Left renal pelvis (tissue), 4 donors: ENCODE measurements around the gene FTCD. TPM values are rescaled to one million over a fixed set of nuclear protein-coding genes. Genes with fewer than 3 reads are reported as not detected.

Experiments used
- DNase-seq, 4 donors: peaks; one replicate each; pipeline ENCODE4 v3.0.0-alpha.2; 2013; ENCODE audit warnings: low read depth in 4 of 4, low spot score in 3 of 4
- polyA plus RNA-seq, 4 donors: library from polyadenylated mRNA; unstranded; fragments of 120-200 nt; gene quantifications; one replicate each; pipeline ENCODE4 v1.2.1, GENCODE V29; 2013; ENCODE audit not compliant: insufficient read length in 4 of 4

Gene FTCD
- polyA plus RNA-seq, 4 donors, result 2.9 to 46.9 (median 21.8) TPM

- DNase-seq, result no peak
These were observed 30.2 kb downstream of the FTCD start for GRCh38 chr21:46124926-46125845.

DNA sequence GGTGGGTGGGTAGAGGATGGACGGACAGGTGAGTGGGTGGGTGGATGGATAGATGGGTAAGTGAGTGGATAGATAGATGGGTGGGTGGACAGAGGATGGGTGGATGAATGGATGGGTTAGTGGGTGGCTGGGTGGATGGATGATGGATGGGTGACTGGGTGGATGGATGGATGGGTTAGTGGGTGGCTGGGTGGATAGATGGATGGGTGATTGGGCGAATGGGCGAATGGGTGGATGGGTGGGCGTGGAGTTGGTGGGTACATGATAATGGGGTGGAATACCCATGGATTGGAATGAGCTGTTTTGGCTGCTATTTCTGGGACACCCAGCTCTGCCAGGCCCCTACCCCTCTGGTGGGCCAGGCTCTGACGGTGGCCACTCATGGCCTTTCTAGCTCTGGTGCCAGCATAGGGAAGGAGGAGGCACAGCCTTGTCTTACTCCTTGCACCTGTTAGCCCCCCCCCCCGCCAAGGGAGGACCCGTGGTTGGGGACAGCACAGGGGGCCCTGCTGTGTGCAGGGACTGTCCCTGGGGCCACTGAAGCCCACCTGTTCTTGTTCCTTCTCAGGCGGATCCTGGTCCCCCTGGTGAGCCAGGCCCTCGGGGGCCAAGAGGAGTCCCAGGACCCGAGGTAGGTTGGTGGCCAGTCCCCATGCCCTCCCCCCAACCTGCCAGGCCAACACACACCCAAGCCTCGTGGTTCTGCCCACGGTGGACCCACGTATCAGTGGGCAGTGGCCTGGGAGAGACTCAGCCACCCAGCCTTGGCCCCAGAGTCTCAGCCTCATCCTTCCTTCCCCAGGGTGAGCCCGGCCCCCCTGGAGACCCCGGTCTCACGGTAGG lies 31.1 kb downstream of the FTCD start:
- DNase-seq, result no peak

DNA sequence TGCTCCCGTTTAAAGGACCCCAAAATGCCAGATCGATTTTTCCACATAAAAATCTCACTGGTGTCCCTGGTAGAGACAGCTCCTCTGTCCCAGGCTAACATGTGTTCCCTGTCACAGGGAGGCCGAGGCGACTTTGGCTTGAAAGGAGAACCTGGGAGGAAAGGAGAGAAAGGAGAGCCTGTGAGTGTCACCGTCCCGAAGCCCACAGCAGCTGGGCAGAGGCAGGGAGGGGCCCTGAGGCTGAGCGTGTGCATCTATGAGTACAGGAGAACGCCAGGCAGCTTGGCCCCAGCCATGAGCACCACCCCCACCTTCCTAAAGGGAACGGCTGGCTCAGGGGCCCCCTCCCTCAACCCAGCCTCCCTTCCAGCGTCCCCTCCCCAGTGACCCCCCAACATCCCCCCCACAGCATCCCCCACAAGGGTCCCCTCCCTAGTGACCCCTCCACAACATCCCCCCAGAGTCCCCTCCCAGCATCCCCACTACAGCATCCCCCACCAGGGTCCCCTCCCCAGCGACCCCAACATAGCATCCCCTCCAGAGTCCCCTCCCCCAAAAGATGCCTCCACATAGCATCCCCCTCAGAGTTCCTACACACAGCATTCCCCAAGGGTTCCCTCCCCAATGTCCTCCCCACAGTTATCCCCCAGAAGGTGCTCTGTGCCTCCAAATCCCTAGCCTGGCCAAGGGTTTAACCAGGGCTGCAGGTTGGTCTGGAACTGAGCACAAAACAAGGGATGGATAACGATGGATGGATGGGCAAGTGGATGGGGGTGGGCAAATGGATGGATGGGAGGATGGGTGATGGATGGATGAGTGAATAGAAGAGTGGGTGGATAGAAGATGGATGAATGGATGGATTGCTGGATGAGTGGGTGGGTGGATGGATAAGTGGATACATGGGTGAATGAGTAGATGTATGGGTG lies 32.4 kb downstream of the FTCD start:
- DNase-seq, result no peak

DNA sequence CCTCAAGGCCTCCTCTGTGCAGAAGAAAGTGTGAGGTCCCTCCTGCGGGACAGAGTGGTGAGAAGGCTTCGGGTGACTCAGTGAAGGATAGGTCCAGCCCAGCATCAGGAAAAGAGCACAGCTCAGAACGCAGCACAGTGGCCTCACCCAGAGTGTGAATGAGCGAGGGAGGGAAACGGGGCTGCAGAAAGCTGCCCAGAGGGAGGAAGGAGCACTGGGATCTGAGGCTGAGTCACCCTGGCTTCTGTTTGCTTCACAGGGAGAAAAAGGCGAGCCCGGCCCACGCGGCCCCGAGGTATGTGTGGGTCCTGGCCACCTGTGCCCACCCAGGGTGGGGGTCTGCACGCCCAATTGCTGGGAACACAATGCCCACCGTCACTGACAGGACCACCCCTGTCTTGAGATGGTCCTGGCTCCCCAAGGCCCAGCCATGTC lies 33.1 kb downstream of the FTCD start:
- no peak for DNase-seq

DNA sequence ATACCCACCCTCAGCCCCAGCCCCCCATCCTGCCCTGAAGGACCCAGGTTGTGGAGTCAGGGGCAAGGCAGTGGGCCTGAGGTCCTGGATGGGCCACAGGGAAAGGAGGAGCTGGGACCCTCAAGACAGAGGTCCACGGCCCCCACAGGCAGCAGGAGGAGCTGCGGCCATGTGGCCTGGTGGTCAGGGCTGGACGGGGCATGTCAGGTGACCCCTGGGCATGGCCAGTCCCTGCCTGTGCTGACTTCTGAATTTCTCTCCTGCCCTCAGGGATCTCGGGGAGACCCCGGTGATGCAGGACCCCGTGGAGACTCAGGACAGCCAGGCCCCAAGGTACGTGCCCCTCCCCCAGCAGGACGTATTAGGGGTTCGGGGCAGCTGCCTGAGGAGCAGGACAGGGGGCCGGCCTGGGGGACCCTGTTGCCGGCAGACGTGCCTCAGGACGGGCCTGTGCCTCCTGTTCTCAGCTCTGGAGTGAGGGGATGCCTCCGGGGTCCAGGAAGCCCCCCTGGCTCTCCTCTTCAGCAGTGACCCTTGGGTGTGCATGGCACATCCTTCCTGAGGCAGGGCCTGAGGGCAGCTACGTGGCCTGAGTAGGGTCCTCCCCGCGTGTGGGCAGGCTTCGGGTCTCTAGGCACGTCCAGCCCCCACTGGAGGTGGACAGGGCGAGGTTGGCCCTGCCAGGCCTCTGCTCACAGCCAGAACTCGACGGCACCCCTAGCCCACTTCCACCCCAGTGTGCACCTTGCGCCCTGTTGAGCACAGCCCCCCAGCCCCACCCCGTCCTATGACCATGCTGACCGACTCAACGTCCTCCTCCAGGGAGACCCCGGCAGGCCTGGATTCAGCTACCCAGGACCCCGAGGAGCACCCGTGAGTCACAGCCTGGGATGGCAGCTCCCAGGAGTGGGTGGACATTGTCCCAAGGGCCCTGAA lies 33.8 kb downstream of the FTCD start:
- no peak for DNase-seq

DNA sequence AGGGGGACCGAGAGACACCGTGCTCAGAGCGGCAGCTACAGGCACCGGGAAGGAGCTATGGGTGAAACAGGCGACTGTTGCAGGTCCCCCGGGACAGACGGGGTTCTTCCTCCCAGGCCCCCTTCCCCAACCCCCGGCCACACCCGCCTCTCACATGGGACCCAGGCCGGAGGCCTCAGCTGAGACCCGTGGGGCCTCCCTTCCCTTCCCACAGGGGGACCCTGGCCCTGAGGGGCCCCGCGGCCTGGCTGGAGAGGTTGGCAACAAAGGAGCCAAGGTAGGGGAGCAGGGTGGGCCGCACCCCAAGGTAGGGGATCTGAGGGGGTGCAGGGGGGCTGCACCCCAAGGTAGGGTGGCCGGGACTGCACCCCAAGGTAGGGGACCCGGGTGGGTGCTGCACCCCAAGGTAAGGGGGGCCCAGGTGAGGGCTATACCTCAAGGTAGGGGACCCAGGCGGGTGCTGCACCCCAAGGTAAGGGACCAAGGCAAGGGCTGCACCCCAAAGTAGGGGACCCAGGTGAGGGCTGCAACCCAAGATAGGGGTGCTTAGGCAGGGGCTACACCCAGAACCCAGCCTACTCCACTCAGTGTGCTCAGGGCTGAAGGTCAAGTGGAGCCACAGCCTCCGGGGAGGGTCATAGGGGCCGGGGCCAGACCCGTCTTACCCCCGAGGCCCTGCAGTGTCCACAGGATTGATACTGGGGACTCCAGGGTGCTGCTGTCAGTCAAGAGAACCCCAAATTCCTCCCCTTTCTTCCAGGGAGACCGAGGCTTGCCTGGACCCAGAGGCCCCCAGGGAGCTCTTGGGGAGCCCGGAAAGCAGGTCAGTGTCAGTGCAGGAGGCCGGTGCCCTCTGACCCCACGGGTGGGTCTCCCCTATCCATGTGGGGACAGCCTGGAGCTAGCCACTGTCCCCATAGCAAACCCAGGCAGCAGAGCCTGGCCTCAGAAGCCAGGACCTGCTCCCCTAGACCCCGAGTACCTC lies 34.8 kb downstream of the FTCD start:
- DNase-seq, result no peak

DNA sequence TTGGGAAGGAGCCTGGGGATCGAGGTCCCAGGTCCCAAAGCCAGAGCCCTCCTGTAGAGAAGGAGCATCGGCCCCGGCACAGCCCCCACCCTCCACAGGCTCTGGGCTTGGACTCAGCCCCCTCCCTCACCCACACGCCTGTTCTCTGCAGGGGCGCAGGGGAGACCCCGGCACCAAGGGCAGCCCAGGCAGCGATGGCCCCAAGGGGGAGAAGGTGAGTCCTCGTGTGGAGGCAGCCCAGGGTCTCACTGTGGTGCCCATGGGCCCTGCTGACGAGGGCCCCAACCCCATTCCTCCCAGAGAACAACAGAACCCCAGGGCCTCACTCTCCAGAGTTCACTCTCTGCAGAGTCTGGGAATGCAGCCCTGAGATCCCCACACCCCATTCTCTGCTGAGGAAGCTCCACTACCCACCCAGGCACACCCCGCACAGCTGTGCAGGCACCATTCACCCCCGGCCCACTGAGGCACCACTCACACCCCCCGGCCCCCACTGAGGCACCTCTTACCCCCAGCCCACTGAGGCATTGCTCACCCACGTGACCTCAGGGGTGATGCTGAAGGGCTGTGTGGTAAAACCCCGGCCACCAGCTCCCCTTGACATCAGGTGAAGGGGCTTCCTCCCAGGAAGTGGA lies 35.6 kb downstream of the FTCD start:
- no peak for DNase-seq

- no peak for DNase-seq
These were observed 36.2 kb downstream of the FTCD start for GRCh38 chr21:46119144-46119636.

DNA sequence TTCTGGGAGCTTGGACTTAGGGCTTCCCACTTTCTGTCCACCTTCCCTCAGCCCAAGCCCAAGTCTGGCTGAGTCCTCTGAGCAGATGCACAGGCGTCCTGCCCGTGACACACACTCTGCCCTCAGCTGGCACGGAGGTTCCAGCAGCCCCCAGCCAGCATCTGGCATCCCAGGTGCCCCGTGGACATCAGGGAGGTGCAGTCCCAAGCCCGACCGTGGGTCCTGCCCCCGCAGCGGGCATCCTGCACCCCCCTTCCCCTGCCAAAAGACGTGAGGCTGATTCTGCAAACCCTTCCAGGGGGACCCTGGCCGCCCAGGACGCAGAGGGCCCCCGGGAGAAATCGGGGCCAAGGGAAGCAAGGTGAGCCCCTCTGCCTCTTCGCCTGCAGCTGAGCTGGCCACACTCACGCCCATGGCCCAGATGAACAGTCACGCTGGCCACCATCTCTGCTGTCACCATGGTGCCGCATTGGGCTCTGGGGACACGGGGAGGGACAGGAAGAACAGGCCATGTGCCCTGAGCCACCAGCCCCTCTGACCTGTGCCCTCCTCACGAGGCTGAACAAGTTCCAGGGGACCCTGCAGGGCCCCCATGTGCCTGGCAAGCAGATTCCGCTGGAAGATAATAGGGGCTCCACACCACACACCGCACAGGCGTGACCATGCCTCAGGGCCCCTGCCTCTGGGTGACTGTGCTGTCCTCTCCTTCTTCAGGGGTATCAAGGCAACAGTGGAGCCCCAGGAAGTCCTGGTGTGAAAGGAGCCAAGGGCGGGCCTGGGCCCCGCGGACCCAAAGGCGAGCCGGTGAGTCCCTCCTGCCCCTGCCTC lies 36.8 kb downstream of the FTCD start:
- DNase-seq, result no peak

DNA sequence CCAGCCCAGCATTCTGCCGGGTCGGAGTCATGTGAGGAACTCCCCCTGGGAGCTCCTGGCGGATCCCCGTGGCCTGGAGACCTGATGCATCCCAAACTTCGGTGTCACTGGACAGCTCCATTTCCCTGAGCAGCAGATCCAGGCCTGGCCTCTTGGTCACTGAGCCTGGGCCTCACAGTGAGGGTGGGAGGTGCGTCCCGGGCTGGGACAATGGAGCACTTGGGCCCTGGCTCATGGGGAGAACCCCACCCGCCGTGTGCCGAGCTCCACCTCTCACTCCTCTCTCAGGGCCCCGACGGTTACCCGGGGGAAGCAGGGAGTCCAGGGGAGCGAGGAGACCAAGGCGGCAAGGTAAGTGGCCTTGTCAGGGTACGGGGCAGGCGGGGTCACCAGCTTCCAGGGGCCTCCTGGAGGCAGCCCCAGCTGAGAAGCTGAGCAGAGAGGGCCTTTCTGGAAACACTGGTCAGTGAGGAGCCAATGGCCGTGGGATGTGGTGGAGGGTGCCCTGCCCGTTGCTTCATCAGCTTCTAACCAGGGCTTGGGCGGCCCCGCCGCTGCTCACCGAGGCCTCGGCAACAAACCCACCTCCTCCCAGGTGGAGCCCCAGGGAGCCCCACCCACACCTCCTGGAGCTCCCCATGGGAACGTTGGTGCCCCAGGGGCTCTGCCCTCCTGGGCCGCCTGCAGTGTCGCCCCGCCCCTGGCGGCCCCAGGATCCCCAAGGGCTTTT lies 37.6 kb downstream of the FTCD start:
- DNase-seq, result no peak

DNA sequence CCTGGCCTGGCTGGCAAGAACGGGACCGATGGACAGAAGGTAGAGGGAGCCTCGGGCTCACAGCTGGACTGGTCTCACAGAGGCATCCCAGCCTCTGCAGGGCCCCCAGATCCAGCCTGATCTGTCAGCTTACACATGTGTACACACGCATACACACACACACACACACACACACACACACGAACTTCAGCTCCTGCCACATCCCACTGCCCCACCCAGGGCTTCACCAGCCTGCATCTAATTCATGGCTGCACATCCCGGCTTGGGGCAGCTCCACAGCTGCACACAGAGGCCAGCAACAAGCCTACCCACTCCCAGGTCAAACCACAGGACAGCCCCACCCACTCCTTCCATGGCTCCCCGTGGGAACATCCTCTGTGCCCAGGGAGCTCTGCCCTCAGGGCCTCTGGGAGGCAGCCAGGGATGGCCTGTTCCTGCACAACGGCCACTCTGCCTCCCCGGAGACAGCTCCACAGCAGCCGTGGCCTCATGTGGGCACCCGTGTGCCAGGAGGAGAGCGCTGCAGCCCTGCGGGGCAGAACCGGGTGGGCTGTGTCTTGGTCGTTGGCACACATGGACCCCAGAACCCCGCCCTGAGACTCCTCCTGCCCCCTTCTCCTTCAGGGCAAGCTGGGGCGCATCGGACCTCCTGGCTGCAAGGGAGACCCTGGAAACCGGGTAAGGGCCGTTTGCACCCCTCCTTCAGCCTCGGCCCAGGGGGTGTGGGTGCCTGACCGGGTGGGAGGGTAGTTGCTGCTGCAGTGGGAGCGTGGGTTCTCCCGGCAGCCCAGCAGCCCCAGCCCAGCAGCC lies 38.4 kb downstream of the FTCD start:
- no peak for DNase-seq

GRCh38 chr21:46116189-46116775 lies 39.1 kb downstream of the FTCD start:
- DNase-seq, result no peak

DNA sequence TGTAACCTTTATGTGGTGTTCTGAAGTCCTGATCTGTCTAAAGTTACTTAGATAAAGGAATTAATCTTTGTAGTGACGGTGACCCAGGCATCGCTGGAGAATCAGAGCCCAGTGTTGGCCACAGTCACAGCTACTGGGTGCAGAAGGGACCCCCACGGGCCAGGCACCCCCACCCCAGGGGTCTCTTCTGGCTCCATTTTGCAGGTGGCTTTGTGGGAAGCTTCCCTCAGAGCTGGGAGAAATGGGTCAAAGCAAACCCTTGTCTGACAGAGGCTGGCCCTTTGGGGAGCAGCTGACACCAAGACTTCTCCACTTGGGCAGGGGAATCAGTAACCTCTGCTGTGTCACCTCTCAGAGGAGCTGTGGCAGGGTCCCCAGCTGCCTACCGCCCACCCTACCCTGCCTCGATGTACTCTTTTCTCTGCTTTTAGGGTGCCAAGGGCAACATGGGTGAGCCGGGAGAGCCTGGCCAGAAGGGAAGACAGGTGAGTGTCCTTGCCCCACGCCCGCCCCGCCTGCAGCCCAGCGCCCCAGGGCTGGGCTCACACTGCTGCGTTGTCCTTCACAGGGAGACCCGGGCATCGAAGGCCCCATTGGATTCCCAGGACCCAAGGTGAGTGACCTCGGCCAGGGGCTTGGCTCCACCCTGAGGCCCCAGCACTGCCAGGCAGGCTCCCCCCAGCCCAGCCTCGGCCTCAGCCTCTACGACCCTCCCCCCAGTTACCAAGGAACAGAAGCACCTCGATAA lies 39.8 kb downstream of the FTCD start:
- DNase-seq, result no peak

DNA sequence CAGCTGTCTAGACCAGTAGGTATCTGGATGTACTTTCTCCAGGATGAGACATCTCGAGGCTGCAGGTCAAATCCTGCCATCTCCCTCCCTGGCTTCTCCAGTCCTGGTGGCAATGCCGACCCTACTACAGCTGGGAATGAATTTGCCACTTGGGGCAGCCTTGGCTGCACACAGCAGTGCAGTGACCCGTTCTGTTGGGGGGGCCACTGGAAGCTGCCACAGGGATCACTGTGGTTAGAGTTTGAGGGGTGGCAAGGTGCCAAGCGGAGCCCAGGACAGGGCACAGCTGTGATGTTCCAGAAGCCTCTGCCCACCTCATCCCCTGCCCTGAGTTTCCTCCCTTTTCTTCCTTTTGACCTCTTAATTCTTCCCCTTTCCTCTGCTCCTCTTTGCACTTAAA lies 40.4 kb downstream of the FTCD start:
- no peak for DNase-seq
